Duodenal mucosa (tissue), 2 donors: Measurements from ENCODE around the gene NAGA.

Source experiments
- H3K27ac ChIP-seq: one replicate; pipeline ENCODE4 v1.7.0; 2013; ENCODE audit warnings: low read depth, low read length
- H3K27me3 ChIP-seq, 2 donors: one replicate each; pipeline ENCODE4 v1.7.0; 2013; ENCODE audit warnings: low read length in 2 of 2, control low read depth in 1 of 2; ENCODE audit not compliant: insufficient read depth in 2 of 2, control insufficient read depth in 1 of 2
- H3K36me3 ChIP-seq, 2 donors: one replicate each; pipeline ENCODE4 v1.7.0; 2013; ENCODE audit warnings: low read length in 2 of 2, control low read depth in 1 of 2; ENCODE audit not compliant: insufficient read depth in 2 of 2, control insufficient read depth in 1 of 2
- H3K4me1 ChIP-seq, 2 donors: one replicate each; pipeline ENCODE4 v1.7.0; 2013; ENCODE audit warnings: low read length in 2 of 2, control low read depth in 1 of 2; ENCODE audit not compliant: insufficient read depth in 2 of 2, control insufficient read depth in 1 of 2
- H3K4me3 ChIP-seq, 2 donors: one replicate each; pipeline ENCODE4 v1.7.0; 2013; ENCODE audit warnings: low read length in 2 of 2, low read depth in 1 of 2
- H3K9ac ChIP-seq, 2 donors: one replicate each; pipeline ENCODE4 v1.7.0; 2013; ENCODE audit warnings: low read length in 2 of 2, low read depth in 1 of 2
- H3K9me3 ChIP-seq, 2 donors: one replicate each; pipeline ENCODE4 v1.7.0; 2013; ENCODE audit warnings: low read length in 2 of 2, control low read depth in 1 of 2; ENCODE audit not compliant: control insufficient read depth in 1 of 2

Gene NAGA

DNA sequence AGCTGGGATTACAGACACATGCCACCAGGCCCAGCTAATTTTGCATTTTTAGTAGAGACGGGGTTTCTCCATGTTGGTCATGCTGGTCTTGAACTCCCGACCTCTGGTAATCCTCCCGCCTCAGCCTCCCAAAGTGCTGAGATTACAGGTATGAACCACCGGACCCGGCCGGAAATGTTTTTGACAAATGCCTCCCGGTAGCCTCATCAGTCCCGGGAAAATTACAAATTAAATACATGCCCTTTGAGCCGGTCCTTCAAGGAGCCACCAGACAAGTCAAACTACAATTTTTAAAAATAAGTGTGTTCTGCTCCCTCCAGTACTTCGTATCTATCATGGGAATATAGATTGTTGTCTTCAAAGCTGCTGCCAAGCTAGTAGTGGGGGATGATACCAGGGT, 54.5 kb downstream of the NAGA start:
- Histone ChIP-seq H3K9ac (no peak overlapping the region), H3K4me3 (no peak overlapping the region), H3K9me3 (peaks cover 0 to 4% of the 10 kb centered on the region in 2 donors), H3K4me1 (no peaks in the 10 kb centered on the region), H3K27me3 (no peaks in the 10 kb centered on the region), H3K36me3 (no peaks in the 10 kb centered on the region), H3K27ac (no peak overlapping the region)

DNA sequence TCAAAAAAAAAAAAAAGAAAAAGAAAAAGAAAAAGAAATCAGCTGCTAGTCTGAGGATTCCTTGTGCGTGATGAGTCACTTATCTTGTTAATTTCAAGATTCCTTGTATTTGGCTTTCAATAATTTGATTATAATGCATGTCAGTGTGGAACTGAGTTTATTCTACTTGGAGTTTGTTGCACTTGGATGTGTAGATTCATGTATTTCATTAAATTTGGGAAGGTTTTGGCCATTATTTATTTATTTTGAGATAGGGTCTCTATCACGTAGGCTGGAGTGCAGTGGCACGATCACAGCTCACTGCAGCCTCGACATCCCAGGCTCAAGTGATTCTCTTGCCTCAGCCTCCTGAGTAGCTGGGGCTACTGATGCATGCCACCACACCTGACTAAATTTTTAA, 57.2 kb downstream of the NAGA start:
- H3K27ac ChIP-seq: no peak overlapping the region
- no peaks in the 10 kb centered on the region for H3K36me3 ChIP-seq
- H3K9me3 ChIP-seq: peaks cover 0 to 17% of the 10 kb centered on the region in 2 donors
- no peaks in the 10 kb centered on the region for H3K27me3 ChIP-seq
- no peaks in the 10 kb centered on the region for H3K4me1 ChIP-seq
- no peak overlapping the region for H3K4me3 ChIP-seq
- no peak overlapping the region for H3K9ac ChIP-seq

GRCh38 chr22:42010778-42011177, 59.8 kb downstream of the NAGA start:
- H3K4me1 ChIP-seq: no peaks in the 10 kb centered on the region
- no peaks in the 10 kb centered on the region for H3K36me3 ChIP-seq
- H3K9ac ChIP-seq: no peak overlapping the region
- no peaks in the 10 kb centered on the region for H3K27me3 ChIP-seq
- H3K9me3 ChIP-seq: peaks cover 0 to 18% of the 10 kb centered on the region in 2 donors
- no peak overlapping the region for H3K27ac ChIP-seq
- no peak overlapping the region for H3K4me3 ChIP-seq
